GM21515 (cell line): ENCODE measurements around the gene KIF21A.
"Not testable (repeated sequence)": the region's sequence is repeated elsewhere in the genome, so short reads cannot be mapped to it uniquely, and the experiment has no call there.

ENCODE experiments used
- ATAC-seq: cut with Tn5 transposase; IDR thresholded peaks from one replicate; pipeline ENCODE4 v1.9.1; 2021; ENCODE audit not compliant: unreplicated experiment

KIF21A gene

GRCh38 chr12:39348523-39348922 is 94.4 kb downstream of the KIF21A start:
- ATAC-seq: no peak

- ATAC-seq: no peak
Observed at GRCh38 chr12:39344926-39345325, 98.0 kb downstream of the KIF21A start.

GRCh38 chr12:39343665-39344064 is 99.3 kb downstream of the KIF21A start:
- no peak for ATAC-seq

- ATAC-seq: no peak
Observed at GRCh38 chr12:39341761-39342160, 101.2 kb downstream of the KIF21A start.

GRCh38 chr12:39341179-39341578 is 101.7 kb downstream of the KIF21A start:
- no peak for ATAC-seq

- no peak for ATAC-seq
Observed at GRCh38 chr12:39332661-39333175, 110.2 kb downstream of the KIF21A start.

GRCh38 chr12:39331539-39332261 is 111.2 kb downstream of the KIF21A start:
- no peak for ATAC-seq

- ATAC-seq: no peak
Observed at GRCh38 chr12:39329876-39330275, 113.0 kb downstream of the KIF21A start.

- ATAC-seq: no peak
Observed at GRCh38 chr12:39329018-39329417, 113.9 kb downstream of the KIF21A start.

- no peak for ATAC-seq
Observed at GRCh38 chr12:39327965-39328364, 115.0 kb downstream of the KIF21A start.

- ATAC-seq: no peak
Observed at GRCh38 chr12:39327510-39327909, 115.4 kb downstream of the KIF21A start.

- ATAC-seq: no peak
Observed at GRCh38 chr12:39319180-39319579, 123.7 kb downstream of the KIF21A start.

GRCh38 chr12:39314547-39314946 is 128.4 kb downstream of the KIF21A start:
- no peak for ATAC-seq

- no peak for ATAC-seq
Observed at GRCh38 chr12:39309516-39309915, 133.4 kb downstream of the KIF21A start.

- no peak for ATAC-seq
Observed at GRCh38 chr12:39301422-39301821, 141.5 kb downstream of the KIF21A start.

- ATAC-seq: no peak
Observed at GRCh38 chr12:39300799-39301198, 142.1 kb downstream of the KIF21A start.

GRCh38 chr12:39297891-39298290 is 145.0 kb downstream of the KIF21A start:
- no peak for ATAC-seq

GRCh38 chr12:39296496-39296895 is 146.4 kb downstream of the KIF21A start:
- no peak for ATAC-seq

GRCh38 chr12:39295593-39295992 is 147.3 kb downstream of the KIF21A start:
- ATAC-seq: not testable (repeated sequence)

- ATAC-seq: no peak
Observed at GRCh38 chr12:39294715-39295114, 148.2 kb downstream of the KIF21A start.

- ATAC-seq: no peak
Observed at GRCh38 chr12:39292125-39292630, 150.7 kb downstream of the KIF21A start.

GRCh38 chr12:39287817-39288216 is 155.1 kb downstream of the KIF21A start:
- no peak for ATAC-seq

GRCh38 chr12:39287409-39287808 is 155.5 kb downstream of the KIF21A start:
- ATAC-seq: no peak
